ENCODE data around the gene BACE2. TPM values are rescaled to one million over a fixed set of nuclear protein-coding genes. Genes with fewer than 3 reads are reported as not detected.

Gene BACE2
- polyA plus RNA-seq, 1 donor (not counting 4 experiments of a cell fraction or from before 2014, with no cell fraction given): 130 TPM

- no peaks in the 10 kb centered on the region for H3K36me3 ChIP-seq (ENCODE audit: control insufficient read depth in 2 of 2, extremely low read depth in 1 of 2, insufficient read depth in 2 of 2, low read length in 2 of 2)
- no peaks in the 10 kb centered on the region for H3K9me3 ChIP-seq (ENCODE audit: control insufficient read depth, low read depth, low read length)
- H3K27ac ChIP-seq (ENCODE audit: control insufficient read depth, insufficient read depth, low read length): peak overlapping the region; percentile 39
- DNase-seq (ENCODE audit: low read depth, low spot score) (peak; percentile 77), FAIRE-seq (peak; percentile 98)
- peak overlapping the region; percentile 60 for H3K4me2 ChIP-seq (ENCODE audit: control insufficient read depth, extremely low read depth, insufficient read depth, low read depth, low read length)
- no peaks in the 10 kb centered on the region for H4K20me1 ChIP-seq (ENCODE audit: control insufficient read depth, extremely low read depth, insufficient read depth, low read length)
- no peaks in the 10 kb centered on the region for H3K79me2 ChIP-seq (ENCODE audit: control insufficient read depth, insufficient read depth, low read length)
- TF ChIP-seq, protein P1, sequence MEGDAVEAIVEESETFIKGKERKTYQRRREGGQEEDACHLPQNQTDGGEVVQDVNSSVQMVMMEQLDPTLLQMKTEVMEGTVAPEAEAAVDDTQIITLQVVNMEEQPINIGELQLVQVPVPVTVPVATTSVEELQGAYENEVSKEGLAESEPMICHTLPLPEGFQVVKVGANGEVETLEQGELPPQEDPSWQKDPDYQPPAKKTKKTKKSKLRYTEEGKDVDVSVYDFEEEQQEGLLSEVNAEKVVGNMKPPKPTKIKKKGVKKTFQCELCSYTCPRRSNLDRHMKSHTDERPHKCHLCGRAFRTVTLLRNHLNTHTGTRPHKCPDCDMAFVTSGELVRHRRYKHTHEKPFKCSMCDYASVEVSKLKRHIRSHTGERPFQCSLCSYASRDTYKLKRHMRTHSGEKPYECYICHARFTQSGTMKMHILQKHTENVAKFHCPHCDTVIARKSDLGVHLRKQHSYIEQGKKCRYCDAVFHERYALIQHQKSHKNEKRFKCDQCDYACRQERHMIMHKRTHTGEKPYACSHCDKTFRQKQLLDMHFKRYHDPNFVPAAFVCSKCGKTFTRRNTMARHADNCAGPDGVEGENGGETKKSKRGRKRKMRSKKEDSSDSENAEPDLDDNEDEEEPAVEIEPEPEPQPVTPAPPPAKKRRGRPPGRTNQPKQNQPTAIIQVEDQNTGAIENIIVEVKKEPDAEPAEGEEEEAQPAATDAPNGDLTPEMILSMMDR (optimal IDR thresholded peaks at IDR 0.05 in 1 of 3, IDR thresholded peaks at IDR 0.05 in 1 of 3, conservative IDR thresholded peaks at IDR 0.05 in 1 of 3; ENCODE audit: extremely low read depth in 1 of 3, insufficient read depth in 2 of 3, low read length in 3 of 3): peak; percentile 33 to 75 (median 46)
- TF ChIP-seq EZH2 (IDR thresholded peaks at IDR 0.05; ENCODE audit: low read length): no peak
- H3K4me3 ChIP-seq (ENCODE audit: control insufficient read depth in 2 of 3, extremely low read depth in 1 of 3, insufficient read depth in 2 of 3, low read depth in 1 of 3, low read length in 3 of 3): no peak overlapping the region
- H3K4me1 ChIP-seq (ENCODE audit: control insufficient read depth, extremely low read depth, insufficient read depth, low read length): peaks cover 22% of the 10 kb centered on the region
- no peak overlapping the region for H3K9ac ChIP-seq (ENCODE audit: control insufficient read depth, extremely low read depth, insufficient read depth, low read length)
- H2AFZ ChIP-seq (ENCODE audit: control insufficient read depth, low read length): peak overlapping the region; percentile 1
- H3K27me3 ChIP-seq (ENCODE audit: control insufficient read depth, extremely low read depth, insufficient read depth, low read length): no peaks in the 10 kb centered on the region
- dilution Hi-C loops (cut with MboI; ENCODE audit: extremely low pct_ligation_motif_present, low sequenced_read_pairs): no loop called here
- H3K9me1 ChIP-seq (ENCODE audit: control insufficient read depth, extremely low read depth, insufficient read depth, low read length): no peaks in the 10 kb centered on the region
Observed at GRCh38 chr21:41142051-41142795, 25.7 kb upstream of the BACE2 start.

DNA sequence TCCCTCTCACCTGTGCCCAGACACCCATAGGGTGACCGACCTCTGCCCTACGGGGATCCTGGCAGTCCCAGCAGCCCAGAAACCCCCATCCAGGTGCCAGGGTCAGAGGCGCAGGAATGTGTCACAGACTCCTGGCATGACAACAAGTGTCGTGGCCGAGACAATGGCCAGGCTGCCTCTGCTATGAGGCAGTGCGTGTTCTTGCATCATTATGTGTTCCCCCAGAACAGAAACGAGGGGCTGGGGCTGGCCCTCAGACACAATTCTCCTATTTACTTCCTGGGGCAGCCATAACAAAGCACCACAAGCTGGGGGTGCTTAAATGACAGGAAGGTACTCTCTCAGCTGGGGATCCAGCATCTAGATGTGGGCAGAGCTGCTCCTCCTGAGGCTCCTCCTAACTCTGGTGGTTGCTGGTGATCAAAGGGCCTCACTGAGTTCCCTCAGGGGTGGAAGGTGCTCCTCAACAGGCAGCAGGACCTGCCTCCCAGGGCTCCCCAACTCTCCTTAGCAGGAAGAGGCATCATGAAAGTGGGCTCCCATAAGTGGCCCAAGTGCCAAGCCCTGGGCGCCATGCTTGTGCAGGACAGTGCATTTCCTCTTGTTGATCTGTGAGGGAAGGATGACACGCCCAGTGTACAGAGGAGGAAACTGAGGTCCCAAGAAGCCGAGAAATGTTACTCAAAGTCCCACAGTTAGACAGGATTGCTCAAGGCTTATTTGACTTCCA, 24.2 kb upstream of the BACE2 start:
- TF ChIP-seq, protein P1 (optimal IDR thresholded peaks at IDR 0.05 in 1 of 3, IDR thresholded peaks at IDR 0.05 in 1 of 3, conservative IDR thresholded peaks at IDR 0.05 in 1 of 3; ENCODE audit: extremely low read depth in 1 of 3, insufficient read depth in 2 of 3, low read length in 3 of 3): no peak
- no peak for TF ChIP-seq EZH2 (IDR thresholded peaks at IDR 0.05; ENCODE audit: low read length)
- H3K4me1 ChIP-seq (ENCODE audit: control insufficient read depth, extremely low read depth, insufficient read depth, low read length): peaks cover 22% of the 10 kb centered on the region
- H3K36me3 ChIP-seq (ENCODE audit: control insufficient read depth in 2 of 2, extremely low read depth in 1 of 2, insufficient read depth in 2 of 2, low read length in 2 of 2): no peaks in the 10 kb centered on the region
- no peak for DNase-seq (ENCODE audit: low read depth, low spot score)
- no peaks in the 10 kb centered on the region for H4K20me1 ChIP-seq (ENCODE audit: control insufficient read depth, extremely low read depth, insufficient read depth, low read length)
- no peak overlapping the region for H3K27ac ChIP-seq (ENCODE audit: control insufficient read depth, insufficient read depth, low read length)
- H3K4me3 ChIP-seq (ENCODE audit: control insufficient read depth in 2 of 3, extremely low read depth in 1 of 3, insufficient read depth in 2 of 3, low read depth in 1 of 3, low read length in 3 of 3): no peak overlapping the region
- peaks cover 6% of the 10 kb centered on the region for H3K27me3 ChIP-seq (ENCODE audit: control insufficient read depth, extremely low read depth, insufficient read depth, low read length)
- FAIRE-seq: no peak
- H3K79me2 ChIP-seq (ENCODE audit: control insufficient read depth, insufficient read depth, low read length): no peaks in the 10 kb centered on the region
- no peaks in the 10 kb centered on the region for H3K9me3 ChIP-seq (ENCODE audit: control insufficient read depth, low read depth, low read length)
- H2AFZ ChIP-seq (ENCODE audit: control insufficient read depth, low read length): no peak overlapping the region
- H3K9me1 ChIP-seq (ENCODE audit: control insufficient read depth, extremely low read depth, insufficient read depth, low read length): no peaks in the 10 kb centered on the region
- dilution Hi-C loops (cut with MboI; ENCODE audit: extremely low pct_ligation_motif_present, low sequenced_read_pairs): no loop called here
- no peak overlapping the region for H3K9ac ChIP-seq (ENCODE audit: control insufficient read depth, extremely low read depth, insufficient read depth, low read length)
- H3K4me2 ChIP-seq (ENCODE audit: control insufficient read depth, extremely low read depth, insufficient read depth, low read depth, low read length): no peak overlapping the region

All from keratinocyte (primary cell).